ENCODE results near the gene TSPAN9. TPM values are rescaled to one million over a fixed set of nuclear protein-coding genes. Genes with fewer than 3 reads are reported as not detected.

TSPAN9 gene
- total and polyA plus RNA-seq, 2 donors = 33.3 to 50.4 TPM

GRCh38 chr12:3247629-3248161 is 170.5 kb downstream of the TSPAN9 start:
- Histone ChIP-seq H3K4me3 (ENCODE audit: low read depth, low read length) (no peak overlapping the region), H3K4me1 (ENCODE audit: insufficient read depth) (no peaks in the 10 kb centered on the region), H3K27ac (ENCODE audit: low read depth) (no peak overlapping the region), H3K36me3 (ENCODE audit: insufficient read depth) (no peaks in the 10 kb centered on the region)
- 90% methylated on average over 9 of the region's 9 CpGs for WGBS
- DNase-seq (ENCODE audit: extremely low spot score) = no peak

GRCh38 chr12:3249081-3249800 is 172.1 kb downstream of the TSPAN9 start:
- no peaks in the 10 kb centered on the region for H3K36me3 ChIP-seq (ENCODE audit: insufficient read depth)
- WGBS = 87% methylated on average over 16 of the region's 16 CpGs
- no peaks in the 10 kb centered on the region for H3K4me1 ChIP-seq (ENCODE audit: insufficient read depth)
- no peak overlapping the region for H3K27ac ChIP-seq (ENCODE audit: low read depth)
- no peak for DNase-seq (ENCODE audit: extremely low spot score)
- no peak overlapping the region for H3K4me3 ChIP-seq (ENCODE audit: low read depth, low read length)

GRCh38 chr12:3250034-3250433 is 172.9 kb downstream of the TSPAN9 start:
- Histone ChIP-seq H3K36me3 (ENCODE audit: insufficient read depth) (no peaks in the 10 kb centered on the region), H3K4me3 (ENCODE audit: low read depth, low read length) (no peak overlapping the region), H3K27ac (ENCODE audit: low read depth) (no peak overlapping the region), H3K4me1 (ENCODE audit: insufficient read depth) (no peaks in the 10 kb centered on the region)
- DNase-seq (ENCODE audit: extremely low spot score) = no peak
- 92% methylated on average over 6 of the region's 6 CpGs for WGBS

DNA sequence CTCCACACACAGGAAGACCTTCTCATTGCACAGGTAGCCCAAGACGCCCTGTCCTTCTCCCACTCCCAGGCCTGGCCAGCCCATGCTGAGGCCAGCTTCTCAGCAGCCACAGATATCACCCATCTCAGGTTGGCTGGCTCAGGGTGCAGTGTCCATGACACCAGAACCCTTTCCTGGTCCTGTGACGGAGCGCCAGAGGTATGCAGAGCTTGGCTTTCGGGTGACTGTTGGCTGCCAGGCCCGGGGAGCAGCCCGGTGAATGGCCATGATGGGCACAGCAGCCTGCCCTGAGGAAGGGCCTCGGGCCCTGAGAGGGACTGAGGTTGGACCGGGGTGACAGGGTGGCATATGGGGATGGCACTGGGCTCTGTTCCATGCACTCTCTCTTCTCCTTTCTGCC is 173.4 kb downstream of the TSPAN9 start:
- H3K36me3 ChIP-seq (ENCODE audit: insufficient read depth) = no peaks in the 10 kb centered on the region
- no peak for DNase-seq (ENCODE audit: extremely low spot score)
- H3K4me1 ChIP-seq (ENCODE audit: insufficient read depth) = no peaks in the 10 kb centered on the region
- 93% methylated on average over 8 of the region's 8 CpGs for WGBS
- H3K4me3 ChIP-seq (ENCODE audit: low read depth, low read length) = no peak overlapping the region
- H3K27ac ChIP-seq (ENCODE audit: low read depth) = no peak overlapping the region

- WGBS = 87% methylated on average over 5 of the region's 5 CpGs
- Histone ChIP-seq H3K4me3 (ENCODE audit: low read depth, low read length) (no peak overlapping the region), H3K36me3 (ENCODE audit: insufficient read depth) (no peaks in the 10 kb centered on the region), H3K27ac (ENCODE audit: low read depth) (no peak overlapping the region), H3K4me1 (ENCODE audit: insufficient read depth) (no peaks in the 10 kb centered on the region)
- DNase-seq (ENCODE audit: extremely low spot score) = no peak
Observed at GRCh38 chr12:3251067-3251466, 173.9 kb downstream of the TSPAN9 start.

GRCh38 chr12:3251691-3252090 is 174.5 kb downstream of the TSPAN9 start:
- WGBS = 55% methylated on average over 7 of the region's 7 CpGs

GRCh38 chr12:3252450-3252891 is 175.3 kb downstream of the TSPAN9 start:
- Histone ChIP-seq H3K36me3 (ENCODE audit: insufficient read depth) (no peaks in the 10 kb centered on the region), H3K27ac (ENCODE audit: low read depth) (no peak overlapping the region), H3K4me1 (ENCODE audit: insufficient read depth) (no peaks in the 10 kb centered on the region), H3K4me3 (ENCODE audit: low read depth, low read length) (no peak overlapping the region)
- DNase-seq (ENCODE audit: extremely low spot score) = peak; percentile 82
- 23% methylated on average over 13 of the region's 13 CpGs for WGBS

More at GRCh38 chr12:3251691-3252090, 174.5 kb downstream of the TSPAN9 start:
- DNase-seq (ENCODE audit: extremely low spot score) = no peak
- Histone ChIP-seq H3K36me3 (ENCODE audit: insufficient read depth) (no peaks in the 10 kb centered on the region), H3K4me1 (ENCODE audit: insufficient read depth) (no peaks in the 10 kb centered on the region), H3K4me3 (ENCODE audit: low read depth, low read length) (no peak overlapping the region), H3K27ac (ENCODE audit: low read depth) (no peak overlapping the region)

GRCh38 chr12:3253682-3254275 is 176.6 kb downstream of the TSPAN9 start:
- no peak for DNase-seq (ENCODE audit: extremely low spot score)
- no peaks in the 10 kb centered on the region for H3K4me1 ChIP-seq (ENCODE audit: insufficient read depth)
- H3K4me3 ChIP-seq (ENCODE audit: low read depth, low read length) = no peak overlapping the region
- 84% methylated on average over 7 of the region's 7 CpGs for WGBS
- H3K27ac ChIP-seq (ENCODE audit: low read depth) = peak overlapping the region; percentile 57
- no peaks in the 10 kb centered on the region for H3K36me3 ChIP-seq (ENCODE audit: insufficient read depth)

- no peak overlapping the region for H3K4me3 ChIP-seq (ENCODE audit: low read depth, low read length)
- H3K27ac ChIP-seq (ENCODE audit: low read depth) = no peak overlapping the region
- no peak for DNase-seq (ENCODE audit: extremely low spot score)
- WGBS = 93% methylated on average over 12 of the region's 12 CpGs
- H3K4me1 ChIP-seq (ENCODE audit: insufficient read depth) = no peaks in the 10 kb centered on the region
- no peaks in the 10 kb centered on the region for H3K36me3 ChIP-seq (ENCODE audit: insufficient read depth)
Observed at GRCh38 chr12:3255057-3255456, 177.9 kb downstream of the TSPAN9 start.

DNA sequence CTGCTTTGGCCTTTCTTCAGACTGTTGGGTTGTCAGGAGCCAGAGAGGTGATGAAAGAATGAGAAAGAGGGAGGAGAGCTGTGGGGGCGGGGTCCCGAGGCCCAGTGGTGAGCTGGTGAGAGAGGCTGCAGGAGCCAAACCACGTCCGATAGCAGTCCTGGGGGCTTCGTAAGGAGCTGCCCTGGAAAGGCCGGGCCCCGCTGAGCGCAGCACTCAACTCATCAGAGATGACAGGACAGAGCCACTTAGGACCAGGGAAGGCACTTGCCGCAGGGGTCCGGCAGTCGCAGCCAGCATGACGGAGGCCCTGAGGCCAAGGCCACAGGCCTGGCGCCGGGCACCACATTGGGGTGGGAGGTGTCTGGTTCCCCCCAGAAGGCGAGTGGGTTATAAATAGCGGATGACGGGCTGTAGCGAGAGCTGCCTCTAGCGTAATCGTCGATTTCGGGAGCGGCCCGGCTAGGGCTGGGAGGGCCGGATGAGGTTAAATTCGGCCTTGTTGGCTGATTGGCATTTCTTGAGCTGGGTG is 179.0 kb downstream of the TSPAN9 start:
- Histone ChIP-seq H3K4me3 (ENCODE audit: low read depth, low read length) (no peak overlapping the region), H3K36me3 (ENCODE audit: insufficient read depth) (no peaks in the 10 kb centered on the region), H3K27ac (ENCODE audit: low read depth) (no peak overlapping the region), H3K4me1 (ENCODE audit: insufficient read depth) (no peaks in the 10 kb centered on the region)
- DNase-seq (ENCODE audit: extremely low spot score) = no peak
- WGBS = 96% methylated on average over 26 of the region's 26 CpGs

GRCh38 chr12:3257411-3257810 is 180.2 kb downstream of the TSPAN9 start:
- H3K4me1 ChIP-seq (ENCODE audit: insufficient read depth) = no peaks in the 10 kb centered on the region
- WGBS = 88% methylated on average over 7 of the region's 7 CpGs

DNA sequence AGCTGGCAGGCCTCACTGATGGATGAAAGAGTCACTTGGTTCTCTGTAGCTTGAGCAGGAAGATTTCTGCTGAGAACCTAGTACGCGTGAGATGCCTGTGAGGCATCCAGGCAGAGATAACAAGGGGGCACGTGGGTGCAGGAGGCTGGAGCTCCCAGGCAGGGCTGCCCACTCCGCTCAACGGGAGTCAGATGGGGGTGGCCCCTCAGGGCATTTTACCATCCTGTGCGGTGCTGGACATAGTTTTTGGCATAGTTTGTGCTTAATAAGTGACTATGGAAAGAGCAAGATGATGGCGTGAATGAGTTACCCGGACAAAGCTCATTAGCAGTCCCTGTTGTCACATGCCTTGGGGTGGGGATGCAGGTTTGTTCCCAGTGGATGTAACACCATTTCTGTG is 182.8 kb downstream of the TSPAN9 start:
- Histone ChIP-seq H3K4me3 (ENCODE audit: low read depth, low read length) (no peak overlapping the region), H3K27ac (ENCODE audit: low read depth) (no peak overlapping the region), H3K36me3 (ENCODE audit: insufficient read depth) (no peaks in the 10 kb centered on the region), H3K4me1 (ENCODE audit: insufficient read depth) (no peaks in the 10 kb centered on the region)
- DNase-seq (ENCODE audit: extremely low spot score) = no peak
- 95% methylated on average over 8 of the region's 8 CpGs for whole genome bisulfite sequencing

More at GRCh38 chr12:3257411-3257810, 180.2 kb downstream of the TSPAN9 start:
- H3K27ac ChIP-seq (ENCODE audit: low read depth) = no peak overlapping the region
- H3K4me3 ChIP-seq (ENCODE audit: low read depth, low read length) = no peak overlapping the region
- DNase-seq (ENCODE audit: extremely low spot score) = no peak
- no peaks in the 10 kb centered on the region for H3K36me3 ChIP-seq (ENCODE audit: insufficient read depth)

DNA sequence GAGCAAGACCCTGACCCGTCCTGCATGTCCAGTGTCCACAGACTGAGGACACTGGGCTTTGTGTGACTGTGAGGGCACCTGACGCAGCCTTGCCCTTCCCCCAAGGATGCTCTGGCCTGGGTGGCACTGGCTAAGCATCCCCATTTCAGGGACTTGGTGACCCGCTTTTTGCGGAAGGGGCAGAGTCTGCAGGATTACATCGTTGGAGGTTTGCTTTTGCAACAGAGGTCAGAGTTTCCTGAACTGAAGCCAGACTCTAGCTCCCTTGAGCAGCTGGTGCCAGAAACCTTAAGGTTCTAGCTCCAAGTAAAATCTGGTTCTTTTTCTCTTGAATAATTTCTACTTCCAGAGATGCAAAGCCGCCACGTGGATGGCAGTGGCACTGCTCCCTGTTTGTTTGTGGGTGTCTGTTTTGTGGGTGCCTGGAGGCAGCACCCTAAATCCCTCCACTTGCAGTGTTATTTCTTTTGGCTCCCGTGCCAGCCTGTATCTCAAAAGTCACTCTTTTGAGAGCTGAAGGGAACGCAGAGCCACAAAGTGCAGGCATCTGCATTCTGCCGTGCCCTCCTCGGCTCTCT is 184.7 kb downstream of the TSPAN9 start:
- no peaks in the 10 kb centered on the region for H3K4me1 ChIP-seq (ENCODE audit: insufficient read depth)
- H3K4me3 ChIP-seq (ENCODE audit: low read depth, low read length) = no peak overlapping the region
- no peak for DNase-seq (ENCODE audit: extremely low spot score)
- 70% methylated on average over 11 of the region's 11 CpGs for WGBS
- H3K36me3 ChIP-seq (ENCODE audit: insufficient read depth) = no peaks in the 10 kb centered on the region
- H3K27ac ChIP-seq (ENCODE audit: low read depth) = no peak overlapping the region

DNA sequence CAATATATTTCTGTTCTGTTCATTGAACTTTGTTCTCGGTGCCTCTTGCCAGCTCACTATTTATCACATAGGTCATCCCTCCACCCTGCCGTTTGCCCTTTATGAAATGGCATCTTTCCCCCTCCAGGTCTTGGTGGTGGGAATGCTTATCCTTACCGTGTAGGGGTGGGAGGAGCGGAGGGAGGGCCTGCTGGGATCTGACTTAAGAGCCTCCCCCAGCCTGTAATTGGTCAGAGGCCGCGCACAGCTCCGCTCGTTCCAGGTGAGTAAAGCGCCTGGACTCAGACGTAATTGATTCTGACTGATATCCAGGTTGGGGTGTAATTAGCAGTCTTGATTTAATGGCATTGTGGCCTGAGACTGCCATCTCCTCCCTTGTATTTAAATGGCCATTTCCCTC is 185.3 kb downstream of the TSPAN9 start:
- Histone ChIP-seq H3K27ac (ENCODE audit: low read depth) (no peak overlapping the region), H3K4me3 (ENCODE audit: low read depth, low read length) (no peak overlapping the region), H3K4me1 (ENCODE audit: insufficient read depth) (no peaks in the 10 kb centered on the region), H3K36me3 (ENCODE audit: insufficient read depth) (no peaks in the 10 kb centered on the region)
- WGBS = 88% methylated on average over 10 of the region's 10 CpGs
- DNase-seq (ENCODE audit: extremely low spot score) = no peak

Data from urinary bladder (tissue), 4 donors.